GM19372 (cell line): ENCODE data around the gene DSP.

Experiments used
- ATAC-seq: cut with Tn5 transposase; IDR thresholded peaks from one replicate; pipeline ENCODE4 v1.9.1; 2021; ENCODE audit warnings: mild to moderate bottlenecking, low read depth, moderate library complexity; ENCODE audit not compliant: unreplicated experiment

Gene DSP

GRCh38 chr6:7541175-7542064 is at the start of gene DSP:
DSP (plus strand) TSS chr6:7541671; CDS start chr6:7541916, 245 bp downstream.
- ATAC-seq = no peak

- ATAC-seq = no peak
Observed at GRCh38 chr6:7493866-7494265, 47.6 kb upstream of the DSP start.

GRCh38 chr6:7494638-7495037 is 46.8 kb upstream of the DSP start:
- no peak for ATAC-seq

- no peak for ATAC-seq
Observed at GRCh38 chr6:7496266-7496875, 45.1 kb upstream of the DSP start.

GRCh38 chr6:7500752-7501282 is 40.7 kb upstream of the DSP start:
- no peak for ATAC-seq

- no peak for ATAC-seq
Observed at GRCh38 chr6:7502743-7503142, 38.7 kb upstream of the DSP start.

- ATAC-seq = no peak
Observed at GRCh38 chr6:7504041-7504440, 37.4 kb upstream of the DSP start.

- ATAC-seq = no peak
Observed at GRCh38 chr6:7505189-7505699, 36.2 kb upstream of the DSP start.

GRCh38 chr6:7507600-7507999 is 33.9 kb upstream of the DSP start:
- ATAC-seq = no peak

- no peak for ATAC-seq
Observed at GRCh38 chr6:7512320-7512719, 29.2 kb upstream of the DSP start.

- ATAC-seq = no peak
Observed at GRCh38 chr6:7513529-7513928, 27.9 kb upstream of the DSP start.

GRCh38 chr6:7515363-7515762 is 26.1 kb upstream of the DSP start:
- no peak for ATAC-seq

- no peak for ATAC-seq
Observed at GRCh38 chr6:7518877-7519276, 22.6 kb upstream of the DSP start.

GRCh38 chr6:7522873-7523272 is 18.6 kb upstream of the DSP start:
- ATAC-seq = no peak

- no peak for ATAC-seq
Observed at GRCh38 chr6:7523922-7524321, 17.5 kb upstream of the DSP start.

GRCh38 chr6:7526755-7527154 is 14.7 kb upstream of the DSP start:
- no peak for ATAC-seq

- no peak for ATAC-seq
Observed at GRCh38 chr6:7528565-7528964, 12.9 kb upstream of the DSP start.

- no peak for ATAC-seq
Observed at GRCh38 chr6:7529141-7529540, 12.3 kb upstream of the DSP start.

- ATAC-seq = no peak
Observed at GRCh38 chr6:7532232-7532631, 9.2 kb upstream of the DSP start.

GRCh38 chr6:7532821-7533220 is 8.7 kb upstream of the DSP start:
- ATAC-seq = no peak

GRCh38 chr6:7534192-7534591 is 7.3 kb upstream of the DSP start:
- no peak for ATAC-seq

GRCh38 chr6:7535498-7535897 is 6.0 kb upstream of the DSP start:
- no peak for ATAC-seq
